ENCODE data around the gene ACOT7.

The ACOT7 gene

GRCh38 chr1:6424000-6424565 lies 30.5 kb upstream of the ACOT7 start:
- DNase-seq = no peak

GRCh38 chr1:6423321-6423999 lies 29.9 kb upstream of the ACOT7 start:
- DNase-seq = peak; percentile 81

- no peak for DNase-seq
Measured at GRCh38 chr1:6421266-6421665, 27.7 kb upstream of the ACOT7 start.

GRCh38 chr1:6420454-6421042 lies 27.0 kb upstream of the ACOT7 start:
- no peak for DNase-seq

GRCh38 chr1:6419804-6420453 lies 26.4 kb upstream of the ACOT7 start, which contains the start of gene HES2:
TSS of gene HES2 (minus strand) at chr1:6419919. CDS start at chr1:6419820, 99 bp downstream.
- DNase-seq = peak; percentile 42

- peak; percentile 37 for DNase-seq
Measured at GRCh38 chr1:6419397-6419803, 25.8 kb upstream of the ACOT7 start.

GRCh38 chr1:6418668-6419396 lies 25.3 kb upstream of the ACOT7 start:
- no peak for DNase-seq

- DNase-seq = no peak
Measured at GRCh38 chr1:6417961-6418667, 24.5 kb upstream of the ACOT7 start.

- DNase-seq = no peak
Measured at GRCh38 chr1:6416906-6417305, 23.3 kb upstream of the ACOT7 start.

GRCh38 chr1:6416295-6416656 lies 22.7 kb upstream of the ACOT7 start:
- DNase-seq = no peak

GRCh38 chr1:6414881-6415626 lies 21.5 kb upstream of the ACOT7 start:
- no peak for DNase-seq

GRCh38 chr1:6414443-6414844 lies 20.9 kb upstream of the ACOT7 start:
- DNase-seq = peak; percentile 70

GRCh38 chr1:6412896-6413295 lies 19.3 kb upstream of the ACOT7 start:
- no peak for DNase-seq

- no peak for DNase-seq
Measured at GRCh38 chr1:6410248-6410893, 16.8 kb upstream of the ACOT7 start.

GRCh38 chr1:6409733-6410132 lies 16.2 kb upstream of the ACOT7 start:
- no peak for DNase-seq

- no peak for DNase-seq
Measured at GRCh38 chr1:6409053-6409452, 15.5 kb upstream of the ACOT7 start.

- DNase-seq = no peak
Measured at GRCh38 chr1:6408023-6408422, 14.5 kb upstream of the ACOT7 start.

- no peak for DNase-seq
Measured at GRCh38 chr1:6401673-6402072, 8.1 kb upstream of the ACOT7 start.

- DNase-seq = no peak
Measured at GRCh38 chr1:6399294-6399693, 5.7 kb upstream of the ACOT7 start.

- no peak for DNase-seq
Measured at GRCh38 chr1:6397844-6398441, 4.4 kb upstream of the ACOT7 start.

GRCh38 chr1:6396998-6397397 lies 3.4 kb upstream of the ACOT7 start:
- DNase-seq = no peak

Data from stimulated activated CD4-positive, alpha-beta T cell treated with anti-CD3 and anti-CD28 coated beads, Interleukin-15, amount 100 ng/mL, for 24 hours (primary cell).